Breast epithelium (tissue), 3 donors: ENCODE data around the gene NEMP1.

Experiments used
- CTCF ChIP-seq, 3 donors: fragments of 450-650 bp; IDR thresholded peaks; one replicate each; pipeline ENCODE4 v1.5.1; 2016 to 2017; ENCODE audit warnings: antibody characterized with exemption in 3 of 3, mild to moderate bottlenecking in 3 of 3, moderate library complexity in 3 of 3
- POLR2AphosphoS5 ChIP-seq, 3 donors: sonication (generic); formaldehyde crosslinking; IDR thresholded peaks; one replicate each; pipeline ENCODE4 v1.6.1; 2017; ENCODE audit warnings: antibody characterized with exemption in 3 of 3

GRCh38 chr12:57092529-57092862, 13.9 kb upstream of the NEMP1 start:
- no peak for TF ChIP-seq CTCF (IDR thresholded peaks at IDR 0.05)
- TF ChIP-seq POLR2AphosphoS5 (IDR thresholded peaks at IDR 0.05) = no peak
